Ovary (tissue), 9 donors: ENCODE data around the gene FAM20C. TPM values are rescaled to one million over a fixed set of nuclear protein-coding genes. Genes with fewer than 3 reads are reported as not detected.

Experiments used
- DNase-seq, 5 donors: peaks; one replicate each; pipeline ENCODE4 v3.0.0-alpha.2; 2019 to 2020
- H3K27ac ChIP-seq, 2 donors: fragments of 200-600 bp; one replicate each; pipeline versions ENCODE4 v1.5.1 to v1.8.0; 2019 to 2022
- H3K27me3 ChIP-seq: fragments of 200-600 bp; one replicate; pipeline ENCODE4 v1.8.0; 2022
- H3K36me3 ChIP-seq: fragments of 200-600 bp; sonication (generic); one replicate; pipeline ENCODE4 v1.5.1; 2019
- H3K4me1 ChIP-seq: one replicate; pipeline ENCODE4 v1.8.1; 2013; ENCODE audit warnings: mild to moderate bottlenecking, moderate library complexity; ENCODE audit not compliant: insufficient read depth
- H3K4me3 ChIP-seq: fragments of 200-600 bp; sonication (generic); one replicate; pipeline ENCODE4 v1.5.1; 2017
- H3K9me3 ChIP-seq, 2 donors: fragments of 200-600 bp in 1 of 2; sonication (generic) in 1 of 2; one replicate each; pipeline versions ENCODE4 v1.5.1 to v1.8.1; 2013 to 2019; ENCODE audit warnings: mild to moderate bottlenecking in 1 of 2, moderate library complexity in 1 of 2
- EP300 ChIP-seq: sonication (generic); formaldehyde crosslinking; IDR thresholded peaks from one replicate; pipeline ENCODE4 v1.6.1; 2017; ENCODE audit warnings: antibody characterized with exemption
- POLR2A ChIP-seq: fragments of 450-650 bp; IDR thresholded peaks from one replicate; pipeline ENCODE4 v1.6.1; 2017; ENCODE audit warnings: antibody characterized with exemption, mild to moderate bottlenecking, moderate library complexity
- WGBS, 3 donors: extraction: QIAGEN DNeasy Blood & Tissue Kit in 1 of 3; methylation state at CpG; one replicate each; pipeline versions ENCODE4 v1.1.5 to v1.1.7; 2013 to 2017; 5-methylcytosine and 5-hydroxymethylcytosine counted together
- intact Hi-C, 4 donors: fragments of 100-400 bp; cut with DNase I; formaldehyde crosslinking; loops; one replicate each; pipeline versions ENCODE4 v1.11.0 to v1.15.1; 2022 to 2023
- polyA plus RNA-seq, 2 donors: library from polyadenylated mRNA; stranded (reverse); fragments of 200-250 nt in 1 of 2; fragments of 350-450 nt in 1 of 2; fragmentation: Illumina TruSeq in 1 of 2; extraction: RNeasy Lipid Tissue Mini Kit (QIAGEN cat#74804) in 1 of 2; gene quantifications; one replicate each; pipeline ENCODE4 v1.2.3, GENCODE V29; 2013 to 2014
- total RNA-seq, 7 donors: library from RNA; depleted of rRNA in 2 of 7; stranded (reverse); fragments of >200 nt in 2 of 7; fragmentation: NEBNext Ultra II Directional in 3 of 7; extraction: Animal tissue kit (Norgen Biotek cat#: 25700) in 3 of 7; gene quantifications; one replicate each; pipeline versions ENCODE4 v1.1.0 to v1.2.4, GENCODE V29; 2016 to 2023
- TF ChIP-seq, protein P1 (sequence below), 3 donors: fragments of 450-650 bp in 2 of 3; fragments of 200-600 bp in 1 of 3; IDR thresholded peaks; one replicate each; pipeline versions ENCODE4 v1.5.1 to v1.8.0; 2016 to 2022; ENCODE audit warnings: antibody characterized with exemption in 3 of 3, mild to moderate bottlenecking in 1 of 3
- donor health status: DM: no; HTN: no; CAD: no; lungs with moderate emphysema.
- donor health status: DM: no; HTN: no; CAD: no.
- donor health status: Bipolar disorder and iron deficiency.
- donor health status: DM: yes; HTN: yes; CAD: no.
- donor health status: DM: no; HTN: no; CAD: no.
- donor health status: DM: yes; HTN: yes; CAD: no.

Gene FAM20C
- total and polyA plus RNA-seq, 9 donors = 6.2 to 80.4 (median 33.5) TPM

DNA sequence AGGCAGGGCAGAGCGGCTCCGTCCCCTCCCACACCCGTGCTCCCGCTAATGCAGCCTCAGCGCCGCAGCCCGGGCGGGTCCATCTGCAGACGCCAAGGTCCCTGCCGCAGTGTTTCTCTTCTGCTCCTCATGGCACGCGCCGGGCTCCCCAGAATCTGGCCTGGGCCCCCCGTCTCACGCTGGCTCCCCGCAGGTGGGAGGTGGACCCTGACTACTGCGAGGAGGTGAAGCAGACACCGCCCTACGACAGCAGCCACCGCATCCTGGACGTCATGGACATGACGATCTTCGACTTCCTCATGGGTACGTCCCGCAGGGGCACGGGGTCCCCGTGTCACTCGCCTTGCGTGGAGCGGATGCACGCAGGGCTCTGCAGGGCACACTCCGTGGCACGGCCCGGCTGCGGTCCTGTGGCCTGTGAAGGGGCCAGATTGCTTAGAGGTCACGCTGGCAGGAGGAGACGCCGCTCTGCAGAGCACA is 64.1 kb downstream of the FAM20C start:
- peak in 2 of 5 donors; percentile 20 to 32 for DNase-seq
- TF ChIP-seq EP300 (no peak), POLR2A (no peak)
- TF ChIP-seq, protein P1, sequence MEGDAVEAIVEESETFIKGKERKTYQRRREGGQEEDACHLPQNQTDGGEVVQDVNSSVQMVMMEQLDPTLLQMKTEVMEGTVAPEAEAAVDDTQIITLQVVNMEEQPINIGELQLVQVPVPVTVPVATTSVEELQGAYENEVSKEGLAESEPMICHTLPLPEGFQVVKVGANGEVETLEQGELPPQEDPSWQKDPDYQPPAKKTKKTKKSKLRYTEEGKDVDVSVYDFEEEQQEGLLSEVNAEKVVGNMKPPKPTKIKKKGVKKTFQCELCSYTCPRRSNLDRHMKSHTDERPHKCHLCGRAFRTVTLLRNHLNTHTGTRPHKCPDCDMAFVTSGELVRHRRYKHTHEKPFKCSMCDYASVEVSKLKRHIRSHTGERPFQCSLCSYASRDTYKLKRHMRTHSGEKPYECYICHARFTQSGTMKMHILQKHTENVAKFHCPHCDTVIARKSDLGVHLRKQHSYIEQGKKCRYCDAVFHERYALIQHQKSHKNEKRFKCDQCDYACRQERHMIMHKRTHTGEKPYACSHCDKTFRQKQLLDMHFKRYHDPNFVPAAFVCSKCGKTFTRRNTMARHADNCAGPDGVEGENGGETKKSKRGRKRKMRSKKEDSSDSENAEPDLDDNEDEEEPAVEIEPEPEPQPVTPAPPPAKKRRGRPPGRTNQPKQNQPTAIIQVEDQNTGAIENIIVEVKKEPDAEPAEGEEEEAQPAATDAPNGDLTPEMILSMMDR (IDR thresholded peaks at IDR 0.05) = no peak
- intact Hi-C loops = no loop called here
- Histone ChIP-seq H3K9me3 (no peaks in the 10 kb centered on the region), H3K27me3 (no peaks in the 10 kb centered on the region), H3K27ac (no peak overlapping the region), H3K4me3 (no peak overlapping the region), H3K4me1 (no peaks in the 10 kb centered on the region), H3K36me3 (no peaks in the 10 kb centered on the region)
- 92 to 93% (median 92%) methylated on average over 38 of the region's 38 CpGs for WGBS, 3 donors

DNA sequence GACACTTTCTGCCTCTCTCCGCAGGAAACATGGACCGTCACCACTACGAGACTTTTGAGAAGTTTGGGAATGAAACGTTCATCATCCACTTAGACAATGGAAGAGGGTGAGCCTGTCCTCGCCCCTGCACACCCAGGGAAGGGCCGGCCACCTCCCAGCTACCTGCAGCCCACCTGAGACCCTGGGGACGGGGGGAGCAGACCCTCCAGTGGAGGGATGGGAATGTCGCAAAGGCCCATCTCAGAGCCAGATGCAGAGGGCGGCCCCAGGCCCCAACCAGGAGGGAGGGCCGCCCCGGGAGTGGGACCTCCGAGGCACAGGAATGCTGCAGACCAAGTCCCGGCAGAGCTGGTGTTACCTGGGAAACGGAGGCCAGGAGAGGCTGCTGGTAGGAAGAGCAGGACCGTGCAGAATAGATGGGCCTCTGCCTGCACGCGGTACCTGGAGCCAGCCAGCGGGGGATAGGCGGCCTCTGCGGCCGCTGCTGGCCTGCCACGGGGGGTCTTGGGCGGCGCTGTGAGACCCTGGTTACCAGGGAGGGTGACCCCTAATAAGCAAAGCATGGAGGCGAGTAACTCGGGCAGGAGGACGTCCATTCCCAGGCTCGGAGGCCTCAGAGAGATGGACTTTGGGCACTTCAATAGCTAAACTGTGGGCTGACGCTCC is 64.7 kb downstream of the FAM20C start:
- no peaks in the 10 kb centered on the region for H3K4me1 ChIP-seq
- no peaks in the 10 kb centered on the region for H3K9me3 ChIP-seq
- H3K27ac ChIP-seq = no peak overlapping the region
- no peaks in the 10 kb centered on the region for H3K27me3 ChIP-seq
- no peak overlapping the region for H3K4me3 ChIP-seq
- WGBS, 3 donors = 93 to 97% (median 95%) methylated on average over 29 of the region's 29 CpGs
- DNase-seq = peak in 1 of 5 donors; percentile 18
- H3K36me3 ChIP-seq = no peaks in the 10 kb centered on the region
- intact Hi-C loops = no loop called here
- no peak for TF ChIP-seq EP300
- TF ChIP-seq, protein P1 (IDR thresholded peaks at IDR 0.05) = no peak
- no peak for TF ChIP-seq POLR2A

DNA sequence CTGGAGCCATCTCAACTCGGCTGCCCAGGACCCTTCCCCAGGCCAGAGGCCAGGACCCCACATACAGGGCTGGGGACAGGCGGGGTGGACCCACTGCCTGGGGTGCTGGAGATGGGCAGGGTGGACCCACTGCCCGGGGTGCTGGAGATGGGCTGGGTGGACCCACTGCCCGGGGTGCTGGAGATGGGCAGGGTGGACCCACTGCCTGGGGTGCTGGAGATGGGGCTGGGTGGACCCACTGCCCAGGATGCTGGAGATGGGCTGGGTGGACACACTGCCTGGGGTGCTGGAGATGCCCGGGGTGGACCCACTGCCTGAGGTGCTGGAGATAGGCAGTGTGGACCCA is 65.2 kb downstream of the FAM20C start:
- H3K9me3 ChIP-seq = no peaks in the 10 kb centered on the region
- WGBS, 3 donors = 86 to 89% (median 89%) methylated on average over 4 to 5 of the region's 5 CpGs
- no peaks in the 10 kb centered on the region for H3K4me1 ChIP-seq
- intact Hi-C loops = no loop called here
- H3K27me3 ChIP-seq = no peaks in the 10 kb centered on the region
- no peak overlapping the region for H3K4me3 ChIP-seq
- H3K36me3 ChIP-seq = no peaks in the 10 kb centered on the region
- TF ChIP-seq, protein P1 (IDR thresholded peaks at IDR 0.05) = no peak
- no peak for TF ChIP-seq POLR2A
- TF ChIP-seq EP300 = no peak
- DNase-seq = peak in 2 of 5 donors; percentile 22 to 25
- no peak overlapping the region for H3K27ac ChIP-seq

DNA sequence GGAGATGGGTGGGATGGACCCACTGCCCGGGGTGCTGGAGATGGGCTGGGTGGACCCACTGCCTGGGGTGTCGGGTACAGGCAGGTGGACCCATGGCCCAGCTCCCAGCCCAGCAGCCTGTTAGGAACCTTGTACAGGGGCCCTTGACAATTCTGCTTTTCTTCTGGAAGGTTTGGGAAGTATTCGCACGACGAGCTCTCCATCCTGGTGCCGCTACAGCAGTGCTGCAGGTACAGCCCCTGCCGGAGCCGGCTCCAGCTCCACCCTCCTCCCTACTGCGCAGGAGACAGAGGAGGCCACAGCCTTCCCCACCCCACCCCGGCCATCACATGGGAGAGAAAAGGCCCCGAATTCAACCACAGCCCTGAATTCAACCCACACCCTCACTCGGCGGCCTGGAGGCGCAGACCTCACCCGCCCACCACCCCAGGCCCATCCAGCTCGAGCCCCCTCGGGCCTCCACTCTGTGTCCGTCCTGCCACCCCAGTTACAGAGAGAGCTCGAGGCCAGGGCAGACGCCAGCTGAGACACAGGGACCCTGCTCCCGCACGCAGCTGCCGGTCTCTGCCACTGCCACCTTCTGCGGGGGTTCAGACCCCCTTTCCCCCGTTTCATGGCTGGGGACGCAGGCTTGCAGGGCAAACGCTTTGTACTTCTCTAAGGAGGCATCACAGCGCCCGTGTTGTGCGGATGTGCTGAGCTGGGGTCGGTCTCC is 66.3 kb downstream of the FAM20C start:
- Histone ChIP-seq H3K27ac (no peak overlapping the region), H3K9me3 (no peaks in the 10 kb centered on the region), H3K27me3 (no peaks in the 10 kb centered on the region), H3K4me3 (no peak overlapping the region), H3K36me3 (no peaks in the 10 kb centered on the region), H3K4me1 (no peaks in the 10 kb centered on the region)
- no peak for TF ChIP-seq POLR2A
- no peak for TF ChIP-seq EP300
- TF ChIP-seq, protein P1 (IDR thresholded peaks at IDR 0.05) = no peak
- DNase-seq = peak in 2 of 5 donors; percentile 14 to 28
- intact Hi-C loops = no loop called here
- WGBS, 3 donors = 92 to 94% (median 93%) methylated on average over 29 to 31 of the region's 31 CpGs
